HepG2 (cell line): ENCODE results near the gene BUD23. TPM values are rescaled to one million over a fixed set of nuclear protein-coding genes. Genes with fewer than 3 reads are reported as not detected.
A peak's percentile ranks its signal among the peaks of the same experiment; 100 is the strongest.

Experiments
- BRD4 ChIP-seq: sonication (generic); formaldehyde crosslinking; IDR thresholded peaks from 2 replicates; pipeline ENCODE4 v1.4.0; 2020; ENCODE audit warnings: missing genetic modification reagents
- CCDC6 ChIP-seq: sonication (generic); formaldehyde crosslinking; IDR thresholded peaks from 2 replicates; pipeline ENCODE4 v1.8.1; 2022; ENCODE audit warnings: mild to moderate bottlenecking, missing genetic modification reagents, moderate library complexity
- JUNB ChIP-seq: sonication (generic); formaldehyde crosslinking; IDR thresholded peaks from 2 replicates; pipeline ENCODE4 v1.8.0; 2022; ENCODE audit warnings: missing genetic modification reagents, mild to moderate bottlenecking, borderline replicate concordance
- KAT2B ChIP-seq: fragments of 150-350 bp; IDR thresholded peaks from 2 replicates; pipeline ENCODE4 v1.6.1; 2014; ENCODE audit warnings: low read depth, low read length, borderline replicate concordance
- KLF12 ChIP-seq: sonication (generic); formaldehyde crosslinking; IDR thresholded peaks from 2 replicates; pipeline ENCODE4 v1.4.0; 2020; ENCODE audit warnings: missing genetic modification reagents, borderline replicate concordance
- MED13 ChIP-seq: sonication (generic); formaldehyde crosslinking; IDR thresholded peaks from 2 replicates; pipeline ENCODE4 v1.5.0; 2020; ENCODE audit warnings: missing genetic modification reagents
- MIER3 ChIP-seq: IDR thresholded peaks from 2 replicates; pipeline ENCODE4 v1.6.1; 2016; ENCODE audit warnings: missing compliant biosample characterization, borderline replicate concordance
- MLLT10 ChIP-seq: sonication (generic); formaldehyde crosslinking; IDR thresholded peaks from 2 replicates; pipeline ENCODE4 v1.4.0; 2020; ENCODE audit warnings: missing genetic modification reagents
- NFRKB ChIP-seq: fragments of 450-650 bp; IDR thresholded peaks from 2 replicates; pipeline ENCODE4 v1.6.1; 2017
- SATB2 ChIP-seq: sonication (generic); formaldehyde crosslinking; IDR thresholded peaks from 2 replicates; pipeline ENCODE4 v1.5.0; 2020; ENCODE audit warnings: missing genetic modification reagents
- SOX5 ChIP-seq: IDR thresholded peaks from 2 replicates; pipeline ENCODE4 v1.6.1; 2016; ENCODE audit warnings: borderline replicate concordance
- YEATS2 ChIP-seq: sonication (generic); formaldehyde crosslinking; IDR thresholded peaks from 2 replicates; pipeline ENCODE4 v1.4.0; 2020; ENCODE audit warnings: missing genetic modification reagents, borderline replicate concordance
- ZNF230 ChIP-seq: sonication (generic); formaldehyde crosslinking; IDR thresholded peaks from 2 replicates; pipeline ENCODE4 v1.4.0; 2020; ENCODE audit warnings: mild to moderate bottlenecking, missing genetic modification reagents
- ZNF329 ChIP-seq: sonication (generic); formaldehyde crosslinking; IDR thresholded peaks from 2 replicates; pipeline ENCODE4 v1.9.0; 2021; ENCODE audit warnings: low read depth, mild to moderate bottlenecking, missing genetic modification reagents
- ZNF484 ChIP-seq: sonication (generic); formaldehyde crosslinking; IDR thresholded peaks from 2 replicates; pipeline ENCODE4 v1.5.1; 2020; ENCODE audit warnings: mild to moderate bottlenecking, low read depth, missing genetic modification reagents, borderline replicate concordance
- ZNF605 ChIP-seq: sonication (generic); formaldehyde crosslinking; IDR thresholded peaks from 2 replicates; pipeline ENCODE4 v1.8.0; 2022; ENCODE audit warnings: mild to moderate bottlenecking, missing genetic modification reagents
- ZNF737 ChIP-seq: sonication (generic); formaldehyde crosslinking; IDR thresholded peaks from 2 replicates; pipeline ENCODE4 v1.5.0; 2020; ENCODE audit warnings: missing genetic modification reagents, mild to moderate bottlenecking, borderline replicate concordance
- polyA plus RNA-seq, 8 experiments: library from polyadenylated mRNA; depleted of rRNA in 3 of 8; stranded (reverse) in 7 of 8; unstranded in 1 of 8; fragments of >200 nt; fragmentation: Illumina TruSeq in 4 of 8; extraction: Trizol in 4 of 8; gene quantifications; 2 replicates each; pipeline versions ENCODE4 v1.2.1 to v1.2.3, GENCODE V29; 2011 to 2016; ENCODE audit warnings: low read depth in 4 of 8, missing spikeins in 1 of 8, mixed read lengths in 1 of 8; ENCODE audit not compliant: insufficient read depth in 1 of 8
- total RNA-seq, 5 experiments: library from RNA; depleted of rRNA; stranded (reverse); fragments of >200 nt; fragmentation: Illumina TruSeq; extraction: Trizol; gene quantifications; 2 replicates each; pipeline ENCODE4 v1.2.3, GENCODE V29; 2016; ENCODE audit warnings: low read depth in 1 of 5
- TF ChIP-seq, protein P1 (sequence below): sonication (generic); formaldehyde crosslinking; IDR thresholded peaks from 2 replicates; pipeline ENCODE4 v1.8.1; 2022; ENCODE audit warnings: low read depth, mild to moderate bottlenecking, missing genetic modification reagents
- TF ChIP-seq, protein P2 (sequence below), 2 experiments: sonication (generic) in 1 of 2; formaldehyde crosslinking in 1 of 2; IDR thresholded peaks; 2 replicates each; pipeline versions ENCODE4 v1.4.0 to v1.6.1; 2016 to 2020; ENCODE audit warnings: borderline replicate concordance in 1 of 2, low read depth in 1 of 2, mild to moderate bottlenecking in 1 of 2, missing genetic modification reagents in 1 of 2
- TF ChIP-seq, protein P3 (sequence below): sonication (generic); formaldehyde crosslinking; IDR thresholded peaks from 2 replicates; pipeline ENCODE4 v1.5.0; 2020; ENCODE audit warnings: mild to moderate bottlenecking, missing genetic modification reagents
- TF ChIP-seq, protein P4 (sequence below): IDR thresholded peaks from 2 replicates; pipeline ENCODE4 v1.6.1; 2016; ENCODE audit warnings: mild to moderate bottlenecking, missing biosample characterization, missing genetic modification reagents

The BUD23 gene
- total and polyA plus RNA-seq, 2 of the 13 experiments (the other 11 are each of a cell fraction or from before 2014, with no cell fraction given) = 47.5 to 54.5 TPM

DNA sequence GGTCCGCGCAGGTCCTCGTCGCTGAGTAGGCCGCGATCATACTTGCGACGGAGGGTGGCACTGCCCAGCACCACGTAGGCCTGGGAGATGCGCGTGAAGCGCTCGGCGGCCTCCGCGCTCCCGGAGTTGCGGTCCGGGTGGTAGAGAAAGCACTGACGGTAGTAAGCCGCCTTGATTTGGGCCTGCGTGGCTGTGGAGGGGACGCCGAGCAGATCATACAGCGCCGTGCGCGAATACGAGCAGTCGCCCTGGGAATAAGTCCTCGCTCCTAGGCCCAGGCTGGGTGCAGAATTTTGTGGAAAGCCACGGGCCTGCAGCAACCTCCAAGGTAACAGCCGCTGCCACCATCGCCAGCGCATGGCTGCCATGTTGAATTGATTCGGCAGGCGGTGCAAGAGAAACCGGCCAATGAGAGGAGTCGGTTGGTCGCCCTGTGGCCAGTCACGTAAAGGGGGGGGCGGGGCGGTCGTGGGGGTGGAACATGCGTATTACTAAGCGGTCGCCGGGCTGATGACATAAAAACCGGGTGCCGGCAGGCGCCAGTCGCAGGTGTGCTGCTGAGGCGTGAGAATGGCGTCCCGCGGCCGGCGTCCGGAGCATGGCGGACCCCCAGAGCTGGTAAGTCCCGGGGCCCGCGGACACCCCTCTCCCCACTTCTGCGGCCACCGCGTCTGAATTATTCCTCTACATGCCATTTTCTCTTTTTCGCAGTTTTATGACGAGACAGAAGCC lies at the start of gene BUD23, which contains the start of gene DNAJC30 (continued):
- TF ChIP-seq, protein P1, sequence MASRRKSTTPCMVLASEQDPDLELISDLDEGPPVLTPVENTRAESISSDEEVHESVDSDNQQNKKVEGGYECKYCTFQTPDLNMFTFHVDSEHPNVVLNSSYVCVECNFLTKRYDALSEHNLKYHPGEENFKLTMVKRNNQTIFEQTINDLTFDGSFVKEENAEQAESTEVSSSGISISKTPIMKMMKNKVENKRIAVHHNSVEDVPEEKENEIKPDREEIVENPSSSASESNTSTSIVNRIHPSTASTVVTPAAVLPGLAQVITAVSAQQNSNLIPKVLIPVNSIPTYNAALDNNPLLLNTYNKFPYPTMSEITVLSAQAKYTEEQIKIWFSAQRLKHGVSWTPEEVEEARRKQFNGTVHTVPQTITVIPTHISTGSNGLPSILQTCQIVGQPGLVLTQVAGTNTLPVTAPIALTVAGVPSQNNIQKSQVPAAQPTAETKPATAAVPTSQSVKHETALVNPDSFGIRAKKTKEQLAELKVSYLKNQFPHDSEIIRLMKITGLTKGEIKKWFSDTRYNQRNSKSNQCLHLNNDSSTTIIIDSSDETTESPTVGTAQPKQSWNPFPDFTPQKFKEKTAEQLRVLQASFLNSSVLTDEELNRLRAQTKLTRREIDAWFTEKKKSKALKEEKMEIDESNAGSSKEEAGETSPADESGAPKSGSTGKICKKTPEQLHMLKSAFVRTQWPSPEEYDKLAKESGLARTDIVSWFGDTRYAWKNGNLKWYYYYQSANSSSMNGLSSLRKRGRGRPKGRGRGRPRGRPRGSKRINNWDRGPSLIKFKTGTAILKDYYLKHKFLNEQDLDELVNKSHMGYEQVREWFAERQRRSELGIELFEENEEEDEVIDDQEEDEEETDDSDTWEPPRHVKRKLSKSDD (CRISPR knock-in tag) = peak; percentile 49; the same call in 1 of the 2 replicates
- TF ChIP-seq SOX5 (CRISPR knock-in tag) = no peak
- TF ChIP-seq KAT2B = no peak
- no peak for TF ChIP-seq ZNF737 (CRISPR knock-in tag)
- TF ChIP-seq MIER3 = no peak
- TF ChIP-seq BRD4 (CRISPR knock-in tag) = peak; percentile 94
- no peak; the same call in 1 of the 2 replicates for TF ChIP-seq ZNF605
- TF ChIP-seq, protein P2, sequence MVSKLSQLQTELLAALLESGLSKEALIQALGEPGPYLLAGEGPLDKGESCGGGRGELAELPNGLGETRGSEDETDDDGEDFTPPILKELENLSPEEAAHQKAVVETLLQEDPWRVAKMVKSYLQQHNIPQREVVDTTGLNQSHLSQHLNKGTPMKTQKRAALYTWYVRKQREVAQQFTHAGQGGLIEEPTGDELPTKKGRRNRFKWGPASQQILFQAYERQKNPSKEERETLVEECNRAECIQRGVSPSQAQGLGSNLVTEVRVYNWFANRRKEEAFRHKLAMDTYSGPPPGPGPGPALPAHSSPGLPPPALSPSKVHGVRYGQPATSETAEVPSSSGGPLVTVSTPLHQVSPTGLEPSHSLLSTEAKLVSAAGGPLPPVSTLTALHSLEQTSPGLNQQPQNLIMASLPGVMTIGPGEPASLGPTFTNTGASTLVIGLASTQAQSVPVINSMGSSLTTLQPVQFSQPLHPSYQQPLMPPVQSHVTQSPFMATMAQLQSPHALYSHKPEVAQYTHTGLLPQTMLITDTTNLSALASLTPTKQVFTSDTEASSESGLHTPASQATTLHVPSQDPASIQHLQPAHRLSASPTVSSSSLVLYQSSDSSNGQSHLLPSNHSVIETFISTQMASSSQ (IDR thresholded peaks at IDR 0.05; ENCODE audit: low read depth) = no peak
- TF ChIP-seq, protein P2 (CRISPR knock-in tag; IDR thresholded peaks at IDR 0.05; ENCODE audit: borderline replicate concordance) = no peak
- no peak; the same call in 1 of the 2 replicates for TF ChIP-seq MED13
- no peak for TF ChIP-seq JUNB
- TF ChIP-seq ZNF230 (CRISPR knock-in tag) = peak; percentile 51; the same call in 1 of the 2 replicates
- peak; percentile 57; the same call in 1 of the 2 replicates for TF ChIP-seq NFRKB
- 0 out of 2 replicates have a peak, but pooled peaks have one; percentile 65 for TF ChIP-seq SATB2
- 0 out of 2 replicates have a peak, but pooled peaks have one; percentile 15 for TF ChIP-seq MLLT10 (CRISPR knock-in tag)
- TF ChIP-seq CCDC6 (CRISPR knock-in tag) = 0 out of 2 replicates have a peak, but pooled peaks have one; percentile 20
- peak; percentile 11; the same call in 1 of the 2 replicates for TF ChIP-seq ZNF329
- no peak for TF ChIP-seq ZNF484 (CRISPR knock-in tag)
- peak; percentile 30; the same call in 1 of the 2 replicates for TF ChIP-seq YEATS2
- no peak; the same call in 1 of the 2 replicates for TF ChIP-seq KLF12 (CRISPR knock-in tag)
- TF ChIP-seq, protein P3, sequence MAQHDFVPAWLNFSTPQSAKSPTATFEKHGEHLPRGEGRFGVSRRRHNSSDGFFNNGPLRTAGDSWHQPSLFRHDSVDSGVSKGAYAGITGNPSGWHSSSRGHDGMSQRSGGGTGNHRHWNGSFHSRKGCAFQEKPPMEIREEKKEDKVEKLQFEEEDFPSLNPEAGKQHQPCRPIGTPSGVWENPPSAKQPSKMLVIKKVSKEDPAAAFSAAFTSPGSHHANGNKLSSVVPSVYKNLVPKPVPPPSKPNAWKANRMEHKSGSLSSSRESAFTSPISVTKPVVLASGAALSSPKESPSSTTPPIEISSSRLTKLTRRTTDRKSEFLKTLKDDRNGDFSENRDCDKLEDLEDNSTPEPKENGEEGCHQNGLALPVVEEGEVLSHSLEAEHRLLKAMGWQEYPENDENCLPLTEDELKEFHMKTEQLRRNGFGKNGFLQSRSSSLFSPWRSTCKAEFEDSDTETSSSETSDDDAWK (CRISPR knock-in tag) = no peak
- TF ChIP-seq, protein P4, sequence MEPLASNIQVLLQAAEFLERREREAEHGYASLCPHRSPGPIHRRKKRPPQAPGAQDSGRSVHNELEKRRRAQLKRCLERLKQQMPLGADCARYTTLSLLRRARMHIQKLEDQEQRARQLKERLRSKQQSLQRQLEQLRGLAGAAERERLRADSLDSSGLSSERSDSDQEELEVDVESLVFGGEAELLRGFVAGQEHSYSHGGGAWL (CRISPR knock-in tag) = peak; percentile 51; the same call in 1 of the 2 replicates
